NOMO-1 treated with DMSO at 0.1 percent for 48 hours (cell line): ENCODE results near the gene TBCA.

Experiments
- DNase-seq: peaks from one replicate; lab custom pipeline; 2025; ENCODE audit not compliant: unreplicated experiment; lab: John Stamatoyannopoulos, UW

The TBCA gene

DNA sequence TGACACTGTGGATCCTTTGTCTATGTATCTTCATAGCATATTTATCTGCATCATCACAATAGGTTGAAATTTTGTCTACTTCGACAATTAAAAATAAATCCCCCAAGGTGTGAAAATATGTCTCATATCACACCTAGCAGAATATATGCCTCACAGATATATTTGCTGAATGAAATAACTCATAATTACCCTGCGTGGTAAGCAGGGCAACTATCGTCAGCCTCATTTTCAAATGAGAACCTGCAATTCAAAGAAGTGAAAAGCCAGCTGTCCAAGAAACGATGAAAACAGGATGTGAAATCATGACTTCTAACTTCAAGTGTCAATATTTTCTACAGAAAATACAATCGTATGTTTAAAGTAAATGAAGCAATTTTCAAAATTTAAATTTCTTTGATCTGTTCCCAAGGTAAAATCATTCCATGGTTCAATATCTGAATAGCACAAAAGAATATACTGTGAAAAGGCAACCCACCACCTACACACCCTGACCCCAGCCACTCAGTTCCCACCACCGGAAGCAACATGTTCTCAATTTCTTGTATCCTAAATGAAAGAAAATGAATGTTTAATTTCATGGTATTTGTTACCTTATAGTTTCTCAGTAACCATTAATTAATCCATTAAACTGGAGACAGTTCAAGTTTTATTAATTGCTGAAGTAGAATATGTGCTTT is 57.1 kb downstream of the TBCA start:
- no peak for DNase-seq

DNA sequence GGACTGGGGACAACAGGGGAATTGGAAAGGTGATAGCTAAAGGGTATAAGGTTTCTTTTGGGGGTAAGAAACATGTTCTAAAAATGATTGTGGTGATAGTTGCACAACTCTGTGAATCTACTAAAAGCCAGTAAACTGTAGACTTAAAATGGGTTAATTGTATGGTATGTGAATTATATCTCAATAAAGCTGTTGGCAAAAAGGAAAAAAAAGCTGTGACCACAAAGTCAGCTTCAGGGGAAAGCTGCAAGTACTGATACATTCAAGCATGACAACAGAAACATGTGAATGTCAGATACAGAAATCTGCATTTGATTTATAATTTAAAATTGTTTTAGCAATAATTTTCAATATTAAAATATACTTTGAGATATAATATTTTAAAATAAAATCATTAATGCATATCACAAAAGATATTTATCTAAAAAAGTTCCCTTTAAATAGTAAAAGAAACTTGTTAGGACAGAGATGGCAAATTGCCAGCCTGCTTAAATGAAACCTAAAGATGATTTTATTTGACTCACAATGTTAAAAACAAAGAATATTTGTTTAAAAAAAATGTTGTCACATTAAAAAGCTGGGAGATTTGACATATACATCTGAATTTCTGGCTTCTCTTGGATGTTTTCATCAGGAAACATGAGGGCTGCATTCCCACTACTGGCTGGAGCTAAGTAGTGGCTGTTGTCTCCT is 66.0 kb downstream of the TBCA start:
- DNase-seq, result no peak

DNA sequence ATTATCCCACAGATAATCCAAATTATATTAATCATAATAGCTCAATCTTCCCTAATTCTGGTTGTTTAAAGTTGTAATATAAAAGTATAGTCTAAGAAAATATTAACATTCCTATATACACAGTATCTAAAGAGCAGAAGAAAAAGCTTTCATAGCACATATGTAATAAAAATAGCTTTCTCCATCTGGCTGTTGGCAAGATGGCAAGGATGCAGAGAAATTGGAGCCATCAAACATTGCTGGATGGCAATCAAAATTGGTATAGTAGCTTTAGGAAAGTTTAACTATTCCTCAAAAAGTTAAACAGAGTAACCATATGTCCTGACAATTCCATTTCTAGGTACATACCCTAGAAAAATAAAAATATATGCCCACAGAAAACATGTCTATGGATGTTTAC is 66.8 kb downstream of the TBCA start:
- DNase-seq, result no peak

DNA sequence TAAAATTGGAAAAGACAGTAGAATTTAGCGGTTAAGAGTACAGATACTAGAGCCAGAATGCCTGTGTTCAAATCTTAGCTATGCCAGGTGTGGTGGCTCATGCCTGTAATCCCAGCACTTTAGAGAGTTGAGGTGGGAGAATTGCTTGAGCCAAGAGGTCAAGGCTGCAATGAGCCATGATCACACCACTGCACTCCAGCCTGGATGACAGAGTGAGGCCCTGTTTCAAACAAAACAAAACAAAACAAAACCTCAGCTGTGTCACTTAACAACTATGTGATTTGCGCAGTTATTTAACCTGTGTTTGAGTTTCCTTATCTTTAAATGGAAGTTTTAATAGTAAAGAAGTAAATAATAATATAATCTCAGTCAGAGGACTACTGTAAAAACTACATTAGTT is 68.3 kb downstream of the TBCA start:
- DNase-seq, result no peak

DNA sequence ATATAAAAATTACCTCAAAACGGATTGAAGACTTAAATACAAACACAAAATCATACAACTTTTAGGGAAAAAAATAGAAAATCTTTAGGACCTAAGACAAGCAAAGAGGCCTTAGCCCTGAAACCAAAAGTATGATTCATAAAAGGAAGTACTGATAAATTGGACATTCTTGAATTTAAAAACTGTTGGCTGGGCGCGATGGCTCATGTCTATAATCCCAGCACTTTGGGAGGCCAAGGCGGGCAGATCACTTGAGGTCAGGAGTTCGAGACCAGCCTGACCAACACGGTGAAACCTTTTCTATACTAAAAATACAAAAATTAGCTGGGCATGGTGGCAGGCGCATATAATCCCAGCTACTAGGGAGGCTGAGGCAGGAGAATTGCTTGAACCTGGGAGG is 76.6 kb downstream of the TBCA start:
- peak; percentile 4 for DNase-seq

DNA sequence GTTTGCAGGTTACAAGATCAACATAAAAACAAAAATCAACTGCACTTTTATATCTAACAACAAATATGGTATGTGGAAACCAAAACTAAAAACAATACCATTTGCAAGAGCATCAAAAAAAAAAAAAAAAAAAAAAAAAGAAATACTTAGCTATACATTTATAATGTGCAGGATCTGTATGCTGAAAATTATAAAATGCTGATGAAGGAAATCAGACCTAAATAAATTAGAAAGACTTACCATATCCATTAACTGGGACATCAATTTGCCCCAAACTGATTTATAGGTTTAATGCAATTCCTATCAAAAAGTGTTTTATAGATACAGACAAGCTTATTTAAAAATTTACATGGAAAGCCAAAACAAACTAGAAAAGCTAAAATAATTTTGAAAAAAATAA is 77.2 kb downstream of the TBCA start:
- DNase-seq, result no peak

DNA sequence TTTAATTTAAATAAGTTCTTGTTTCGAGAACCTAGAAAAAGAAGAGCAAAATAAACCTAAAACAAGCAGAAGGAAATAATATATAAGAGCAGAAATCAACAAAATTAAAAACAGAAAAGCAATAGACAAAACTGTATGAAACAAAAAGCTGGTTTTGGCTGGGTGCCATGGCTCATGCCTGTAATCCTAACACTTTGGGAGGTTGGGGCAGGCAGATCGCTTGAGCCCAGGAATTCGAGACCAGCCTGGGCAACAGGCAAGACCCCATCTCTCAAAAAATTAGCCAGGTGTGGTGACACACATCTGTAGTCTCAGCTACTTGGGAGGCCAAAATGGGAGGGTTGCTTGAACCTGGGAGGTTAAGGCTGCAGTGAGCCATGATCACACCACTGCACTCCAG is 78.4 kb downstream of the TBCA start:
- no peak for DNase-seq

DNA sequence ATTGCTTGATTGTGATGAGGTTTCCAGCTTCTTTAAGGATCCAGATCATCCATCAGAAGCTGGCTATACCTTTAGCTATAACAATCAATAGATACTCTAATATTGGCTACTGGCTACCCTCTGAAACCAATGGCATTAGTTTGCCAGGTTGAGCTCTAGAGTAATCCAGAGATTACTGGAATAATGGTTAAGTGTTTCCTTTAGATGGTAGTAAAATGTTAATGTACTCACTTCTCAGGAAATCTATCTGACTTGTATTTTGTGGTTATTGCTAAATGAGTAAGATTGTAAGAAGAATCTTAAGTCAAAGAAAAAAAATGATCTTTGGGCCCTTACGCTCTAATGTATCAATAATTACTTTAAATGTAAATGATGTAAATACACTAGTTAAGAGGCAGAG is 80.0 kb downstream of the TBCA start:
- DNase-seq, result no peak

DNA sequence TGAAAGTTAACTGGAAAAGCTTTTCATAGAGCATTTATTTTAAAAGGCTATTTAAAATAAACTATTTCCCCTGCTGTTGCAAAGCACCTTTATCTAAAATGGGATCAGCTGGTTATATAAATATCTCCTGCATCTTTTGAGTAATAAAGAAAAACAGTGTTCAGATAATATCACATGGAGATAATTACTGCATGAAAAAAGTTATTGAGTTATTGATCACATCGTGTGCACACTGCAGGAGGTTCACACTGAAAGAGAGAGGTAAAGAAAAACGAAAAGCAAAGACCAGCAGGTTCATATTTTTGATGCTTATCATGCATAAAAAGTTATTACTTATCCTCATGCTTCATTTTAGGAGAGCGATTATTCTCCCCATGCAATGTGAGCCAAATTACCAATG is 82.2 kb downstream of the TBCA start:
- DNase-seq, result no peak

DNA sequence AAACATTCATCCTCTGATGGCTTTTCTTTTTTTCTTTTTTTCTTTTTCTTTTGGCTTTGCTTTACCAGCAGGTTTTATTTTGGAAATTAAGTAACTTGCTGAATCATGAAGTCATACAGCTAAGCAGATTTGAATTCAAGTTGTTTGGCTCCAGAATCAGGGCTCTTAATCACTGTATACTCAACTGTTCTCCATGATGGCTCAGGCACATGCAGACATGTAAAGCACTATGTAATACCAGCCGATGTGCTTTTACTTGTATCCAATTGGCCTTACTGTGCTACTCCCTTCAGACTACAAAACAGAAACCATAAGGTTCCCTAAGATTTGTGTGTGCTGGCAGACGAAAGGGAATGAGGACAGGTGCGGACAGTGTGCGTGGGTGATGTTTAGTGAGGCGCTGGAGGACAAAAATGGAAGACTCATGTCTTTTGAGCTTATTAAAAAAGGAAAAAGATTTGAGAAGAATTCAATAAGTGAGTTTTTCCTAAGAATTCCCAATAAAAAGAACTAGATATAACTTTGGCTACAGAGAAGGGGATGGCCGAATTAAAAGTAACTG is 92.9 kb downstream of the TBCA start:
- no peak for DNase-seq

DNA sequence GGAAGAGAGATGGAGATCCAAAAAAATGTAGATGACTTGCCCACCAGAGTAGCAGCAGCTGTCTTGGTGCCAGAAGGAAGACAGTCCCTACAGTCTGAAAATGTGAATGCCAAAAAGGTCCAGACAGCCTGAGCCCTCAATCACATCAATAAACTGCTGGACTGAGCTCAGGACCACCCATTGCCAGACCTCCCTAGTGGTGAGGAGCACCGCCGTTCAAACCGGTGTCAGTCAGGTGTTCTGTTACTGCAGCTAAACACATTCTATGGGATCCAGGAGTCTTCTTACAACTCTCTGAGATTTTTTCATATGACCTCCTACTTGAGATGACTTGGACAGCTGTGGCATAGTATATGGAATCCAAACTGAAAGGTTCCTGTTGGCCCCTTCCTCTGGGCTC is 105.6 kb downstream of the TBCA start:
- no peak for DNase-seq

DNA sequence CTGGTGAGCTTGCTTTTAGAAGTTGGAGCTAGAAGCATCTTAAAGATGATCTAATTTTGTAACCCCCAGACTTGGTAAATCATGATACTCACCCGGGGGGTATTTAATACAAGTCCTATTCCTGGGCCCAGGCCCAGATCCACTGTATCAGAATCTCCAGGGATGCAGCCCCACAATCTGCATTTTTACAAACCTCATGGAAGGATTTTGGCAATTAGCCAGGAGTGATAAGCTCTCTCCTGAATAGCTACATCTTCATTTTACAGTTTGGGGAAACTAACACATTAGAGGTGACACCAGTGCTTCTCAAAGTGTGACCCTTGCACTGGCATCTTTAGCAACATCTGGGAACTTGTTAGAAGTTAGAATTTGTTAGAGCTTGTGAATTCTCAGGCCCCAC is 106.5 kb downstream of the TBCA start:
- no peak for DNase-seq

DNA sequence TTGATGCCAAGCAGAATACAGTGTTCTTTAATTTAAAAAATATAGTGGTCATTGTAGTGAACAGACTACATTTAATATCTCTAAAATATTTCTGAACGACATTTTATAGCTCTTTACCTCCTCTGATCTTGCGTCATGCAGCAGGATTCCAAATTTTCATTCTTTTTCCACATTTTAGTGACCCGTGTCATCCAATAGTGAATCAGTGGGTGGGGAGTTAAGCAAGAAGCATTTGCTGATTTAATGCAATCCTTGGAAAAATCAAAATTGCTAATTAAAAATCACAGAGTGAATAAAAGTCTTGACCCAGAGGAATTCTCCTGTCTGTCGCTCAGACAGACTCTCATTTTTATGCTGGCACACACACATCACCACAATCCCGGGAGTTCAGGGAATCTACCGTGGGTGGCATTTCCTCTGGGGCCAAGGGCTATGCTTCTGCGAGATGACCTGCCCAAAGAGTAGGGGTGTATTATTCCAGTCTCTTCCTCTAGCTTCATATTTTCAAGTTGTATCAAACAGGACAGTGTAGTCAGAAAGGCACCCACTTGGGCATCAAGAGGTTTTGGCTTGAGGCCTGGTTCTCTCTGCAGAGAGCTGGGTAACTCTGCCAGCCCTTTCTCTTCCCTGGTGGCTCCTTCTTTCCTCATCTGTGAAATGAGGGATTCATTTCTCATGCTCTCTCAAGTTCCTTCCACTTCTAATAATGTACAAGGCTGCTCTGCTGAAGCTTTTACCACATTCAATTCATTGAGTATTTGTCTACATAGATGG is 112.9 kb downstream of the TBCA start:
- no peak for DNase-seq

DNA sequence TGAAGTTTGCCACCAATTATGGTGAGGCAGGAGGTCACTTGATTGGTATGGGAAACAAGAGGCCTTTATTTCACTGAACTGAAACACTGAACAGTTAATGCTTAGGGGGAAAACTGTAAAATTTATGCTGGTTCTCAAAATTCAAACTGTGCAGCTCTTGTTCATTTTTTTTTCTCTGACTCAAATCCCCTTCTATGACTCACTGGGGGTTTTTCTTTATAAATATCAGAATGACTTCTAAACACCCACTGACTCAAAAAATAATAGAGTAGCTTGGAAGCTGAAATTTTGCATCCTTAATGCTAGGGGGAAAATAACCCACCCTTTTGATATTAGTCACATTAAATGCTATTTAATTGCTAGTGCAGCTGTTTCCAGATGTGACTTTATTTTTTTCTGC is 113.5 kb downstream of the TBCA start:
- DNase-seq, result no peak

DNA sequence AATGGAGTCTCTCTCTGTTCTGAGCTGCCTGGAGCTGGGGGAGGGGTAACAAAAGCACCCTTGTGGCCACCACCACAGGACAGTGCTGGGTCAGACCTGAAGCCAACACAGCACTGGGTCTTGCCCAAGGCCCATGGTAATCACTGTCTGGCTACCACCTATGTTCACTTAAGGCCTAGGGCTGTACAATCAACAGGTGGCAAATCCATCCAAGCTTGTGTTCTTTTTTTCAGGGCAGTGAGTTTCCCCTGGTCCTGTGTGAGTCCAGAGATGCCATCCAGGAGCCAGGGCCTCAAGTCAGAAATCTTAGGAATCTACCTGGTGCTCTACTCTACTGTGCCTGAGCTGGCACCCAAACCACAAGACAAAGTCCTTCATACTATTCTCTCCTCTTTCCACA is 117.5 kb downstream of the TBCA start:
- no peak for DNase-seq

DNA sequence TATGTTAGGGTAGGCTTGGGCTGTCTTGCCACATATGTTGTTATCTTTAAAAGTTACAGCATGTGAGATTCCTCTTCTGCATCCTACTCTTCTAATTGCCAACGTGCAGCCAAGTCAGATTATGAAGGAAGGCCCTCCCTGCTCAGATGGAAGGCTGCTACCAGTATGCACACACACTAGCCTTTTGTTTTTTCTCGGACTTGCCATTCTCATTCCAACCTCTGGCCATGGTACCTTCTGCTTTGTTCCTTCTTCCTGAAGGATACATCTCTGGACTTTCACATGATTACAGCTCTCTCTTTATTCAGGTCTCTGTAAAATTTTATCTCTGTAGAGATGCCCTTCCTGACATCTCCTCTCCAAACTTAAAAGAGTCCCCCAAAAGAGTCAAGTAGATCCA is 124.8 kb downstream of the TBCA start:
- DNase-seq, result no peak

DNA sequence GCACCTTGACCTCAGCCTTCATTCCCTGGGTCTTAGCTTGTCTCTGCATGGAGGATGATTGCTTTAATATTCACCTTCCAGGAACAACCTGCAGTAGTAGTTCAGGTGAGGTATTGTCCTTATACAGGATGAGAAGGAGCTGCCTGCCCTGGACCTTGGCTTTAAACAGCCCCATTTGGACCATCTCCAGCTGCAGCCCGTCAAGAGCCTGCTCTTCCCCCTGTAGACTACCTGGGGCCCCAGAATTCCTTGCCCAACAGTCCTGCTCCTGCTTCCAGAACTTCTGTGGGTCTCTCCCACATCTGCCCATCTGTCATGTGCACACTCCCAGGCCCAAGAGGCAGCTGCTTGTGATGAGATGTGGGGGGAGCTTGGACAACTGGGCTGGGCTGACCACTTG is 125.5 kb downstream of the TBCA start:
- DNase-seq, result no peak

DNA sequence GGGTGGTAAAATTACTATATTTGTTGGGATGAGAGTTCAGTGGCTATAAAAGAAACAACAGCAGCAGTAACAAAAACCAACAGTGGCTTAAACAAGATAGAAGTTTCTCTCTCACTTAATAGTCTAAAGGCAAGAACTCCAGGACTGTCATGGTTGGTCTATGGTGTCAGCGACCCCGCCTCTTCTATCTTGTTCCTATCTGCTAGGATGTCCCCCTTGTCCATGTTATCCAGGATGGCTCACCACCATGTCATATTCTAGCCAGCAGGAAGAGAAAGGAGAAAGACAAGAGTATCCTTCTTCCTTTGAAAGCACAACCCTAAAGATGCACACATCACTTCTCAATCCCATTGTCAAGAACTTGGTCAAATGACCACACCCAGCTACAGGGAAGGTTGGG is 126.4 kb downstream of the TBCA start:
- no peak for DNase-seq

DNA sequence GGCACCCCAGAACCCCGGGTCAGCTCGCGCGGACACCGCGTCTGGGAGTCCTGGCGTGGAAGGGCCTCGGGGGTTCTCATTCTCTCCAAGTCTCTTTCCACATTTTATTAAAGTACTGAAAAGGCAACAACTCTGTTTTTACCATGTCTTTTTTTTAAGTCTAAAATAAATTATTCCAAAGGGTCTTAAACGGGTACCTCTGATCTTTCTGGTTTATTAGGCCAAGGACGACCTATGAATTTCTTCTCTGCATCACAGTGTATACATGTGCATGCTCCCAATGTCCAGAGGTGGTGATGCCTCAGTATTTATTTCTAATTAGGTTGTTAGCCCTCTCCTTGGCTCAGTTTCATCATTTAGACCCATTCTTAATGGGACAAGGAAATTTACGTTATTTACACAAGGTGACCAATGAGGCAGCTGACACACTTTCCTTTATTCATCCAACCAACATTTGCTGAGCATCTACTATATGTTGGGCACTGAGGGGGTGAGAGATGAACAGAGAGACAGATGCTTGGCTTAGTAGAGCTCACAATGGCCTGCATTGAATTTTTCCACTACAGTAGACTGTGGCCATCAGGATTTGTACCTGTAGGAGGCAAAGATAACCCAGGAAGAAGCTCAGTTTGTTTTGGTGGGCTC is 130.0 kb downstream of the TBCA start:
- DNase-seq, result no peak

DNA sequence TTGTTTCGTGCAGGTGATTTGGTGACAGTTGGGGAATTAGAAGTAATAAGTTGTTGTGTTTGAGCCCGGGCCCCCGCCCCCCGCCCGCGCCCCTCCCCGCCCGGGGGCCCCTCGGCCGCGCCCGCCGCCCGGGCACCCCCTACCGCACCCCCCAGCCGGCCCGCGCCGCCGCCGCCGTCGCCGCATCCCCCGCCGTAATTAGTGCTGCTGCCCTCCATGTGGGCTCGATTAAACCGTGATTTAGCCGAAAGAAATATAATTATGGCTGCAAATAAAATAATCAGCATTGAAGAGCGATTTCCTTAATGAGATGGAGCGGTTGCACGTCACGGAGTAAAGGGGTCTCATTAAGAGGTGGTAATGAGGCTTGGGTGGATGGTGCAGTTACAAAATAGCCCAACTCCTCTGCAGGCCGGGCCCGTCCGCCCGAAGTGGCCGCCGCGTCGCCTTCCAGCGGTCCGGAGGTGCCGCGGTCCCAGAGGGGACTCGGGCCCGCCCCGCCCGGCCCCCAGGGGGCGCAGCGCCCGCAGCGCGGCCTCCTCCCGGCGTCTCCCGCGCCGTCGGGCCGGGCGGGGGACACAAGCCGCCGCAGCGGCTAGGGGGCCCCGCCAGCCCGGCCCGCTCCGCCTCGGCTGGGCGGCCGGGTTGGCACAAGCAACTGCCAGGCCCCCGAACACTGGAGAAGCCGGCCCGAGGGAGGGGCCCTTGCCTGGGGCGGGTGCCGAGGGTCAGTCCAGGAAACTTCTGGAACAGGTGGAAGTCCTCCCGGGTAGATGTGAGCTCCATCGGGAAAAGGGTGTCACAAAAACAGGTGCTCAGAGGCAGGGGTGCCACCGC is 130.8 kb downstream of the TBCA start:
- no peak for DNase-seq
